GM19397 (cell line): ENCODE data around the gene LONRF2.
"Not testable (repeated sequence)": the region's sequence is repeated elsewhere in the genome, so short reads cannot be mapped to it uniquely, and the experiment has no call there.

ENCODE experiments used
- ATAC-seq: cut with Tn5 transposase; IDR thresholded peaks from one replicate; pipeline ENCODE4 v1.9.1; 2021; ENCODE audit warnings: mild to moderate bottlenecking, moderate library complexity; ENCODE audit not compliant: unreplicated experiment

Gene LONRF2

GRCh38 chr2:100321866-100322820 lies at the start of gene LONRF2:
Gene LONRF2 (minus strand): TSS chr2:100322501. CDS start chr2:100322093, 408 bp downstream.
- ATAC-seq, result no peak

GRCh38 chr2:100367163-100367562 lies 44.9 kb upstream of the LONRF2 start:
- ATAC-seq, result no peak

GRCh38 chr2:100365434-100365833 lies 43.1 kb upstream of the LONRF2 start:
- no peak for ATAC-seq

- ATAC-seq, result not testable (repeated sequence)
These were observed 40.0 kb upstream of the LONRF2 start for GRCh38 chr2:100362269-100362668.

- ATAC-seq, result no peak
These were observed 37.3 kb upstream of the LONRF2 start for GRCh38 chr2:100359576-100359975.

- ATAC-seq, result no peak
These were observed 36.3 kb upstream of the LONRF2 start for GRCh38 chr2:100358554-100358953.

GRCh38 chr2:100352521-100352920 lies 30.2 kb upstream of the LONRF2 start:
- no peak for ATAC-seq

GRCh38 chr2:100350661-100351185 lies 28.4 kb upstream of the LONRF2 start:
- ATAC-seq, result no peak

- ATAC-seq, result not testable (repeated sequence)
These were observed 22.8 kb upstream of the LONRF2 start for GRCh38 chr2:100345144-100345543.

GRCh38 chr2:100344433-100344832 lies 22.1 kb upstream of the LONRF2 start:
- ATAC-seq, result no peak

- not testable (repeated sequence) for ATAC-seq
These were observed 20.2 kb upstream of the LONRF2 start for GRCh38 chr2:100342466-100342865.

GRCh38 chr2:100339823-100340222 lies 17.5 kb upstream of the LONRF2 start:
- ATAC-seq, result no peak

- no peak for ATAC-seq
These were observed 12.6 kb upstream of the LONRF2 start for GRCh38 chr2:100334929-100335328.

- no peak for ATAC-seq
These were observed 5.4 kb upstream of the LONRF2 start for GRCh38 chr2:100327742-100328141.

- no peak for ATAC-seq
These were observed 979 bp downstream of the LONRF2 start for GRCh38 chr2:100321179-100321865.

GRCh38 chr2:100320547-100321178 lies 1.6 kb downstream of the LONRF2 start:
- no peak for ATAC-seq

- ATAC-seq, result no peak
These were observed 4.7 kb downstream of the LONRF2 start for GRCh38 chr2:100317634-100318033.

- no peak for ATAC-seq
These were observed 12.2 kb downstream of the LONRF2 start for GRCh38 chr2:100309973-100310719.

- no peak for ATAC-seq
These were observed 13.0 kb downstream of the LONRF2 start for GRCh38 chr2:100309311-100309710.

GRCh38 chr2:100303744-100304143 lies 18.6 kb downstream of the LONRF2 start:
- no peak for ATAC-seq

GRCh38 chr2:100302585-100302892 lies 19.8 kb downstream of the LONRF2 start:
- no peak for ATAC-seq
